RWPE1 (cell line): Measurements from ENCODE around the gene FAM83C.

Experiments
- CTCF ChIA-PET: fragments of 350-600 bp; sonication (Branson Sonifier 250); formaldehyde crosslinking; extraction: SDS; loops from one replicate; lab custom pipeline; 2021; lab: Yijun Ruan, JAX
- POLR2A ChIA-PET: fragments of 400-600 bp; formaldehyde crosslinking; extraction: SDS; loops from one replicate; lab custom pipeline; 2020; ENCODE audit warnings: antibody characterized with exemption; ENCODE audit not compliant: low non-redundant PET; lab: Yijun Ruan, JAX
- DNase-seq: peaks from one replicate; pipeline ENCODE4 v3.0.0; 2012; ENCODE audit warnings: low spot score
- H3K27ac ChIP-seq: fragments of 450-650 bp; 2 replicates; pipeline ENCODE4 v1.5.1; 2017
- TF ChIP-seq, protein P1 (sequence below): fragments of 450-650 bp; conservative IDR thresholded peaks from 2 replicates; pipeline ENCODE4 v1.5.1; 2017; ENCODE audit warnings: low read depth, mild to moderate bottlenecking

The FAM83C gene

DNA sequence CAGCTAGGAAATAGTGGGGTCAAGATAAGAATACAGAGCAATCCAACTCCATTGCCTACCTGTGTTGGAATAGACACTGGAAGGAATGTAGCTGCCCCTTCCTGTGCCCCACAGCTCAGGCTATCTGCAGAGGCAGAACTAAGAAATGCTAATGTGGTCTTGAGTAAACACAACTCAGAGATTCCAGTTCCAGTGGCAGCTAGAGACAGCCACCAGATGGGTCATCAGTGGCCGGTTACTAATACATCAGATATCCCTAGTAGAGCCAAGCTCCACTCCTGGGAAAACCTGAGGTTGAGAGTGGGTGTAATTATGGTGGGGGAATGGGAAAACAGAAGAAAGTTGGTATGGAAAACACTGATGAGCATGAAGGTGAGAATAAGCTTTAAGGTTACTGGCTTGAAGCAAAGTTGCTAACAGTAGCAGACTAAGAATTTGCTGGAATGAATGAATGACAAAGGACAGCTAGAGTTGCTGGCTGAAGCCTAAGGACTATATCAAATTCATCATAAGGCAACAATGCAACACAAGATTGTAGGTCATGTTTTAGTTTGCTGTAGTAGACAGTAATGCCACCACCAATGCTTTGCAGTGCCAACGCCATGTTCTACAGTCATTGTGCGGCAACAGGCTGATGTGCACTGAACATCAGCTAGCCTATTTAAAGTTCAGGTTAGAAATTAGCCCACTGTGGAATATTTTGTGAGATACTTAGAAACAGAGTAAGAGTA lies 28.3 kb upstream of the FAM83C start:
- POLR2A ChIA-PET = interaction anchor here (0.5 kb wide), 1 partner anchor 10 kb away, joined by 7 read pairs; no protein-coding TSS in a partner anchor

DNA sequence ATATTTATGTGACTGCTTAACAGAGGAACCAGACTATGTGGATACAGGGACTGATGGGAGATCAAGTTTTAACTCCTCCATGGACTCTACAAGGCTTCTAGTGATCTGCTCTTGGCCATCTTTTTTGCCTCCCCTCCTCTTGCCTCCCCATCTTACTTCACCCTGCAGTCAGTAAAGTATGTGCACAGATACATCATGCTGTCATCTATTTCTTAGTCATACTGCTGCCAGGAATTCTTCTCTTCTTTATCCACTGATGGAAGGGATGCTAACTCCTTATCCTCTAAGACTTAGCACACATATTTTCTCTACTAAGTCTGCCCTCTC lies 27.6 kb upstream of the FAM83C start:
- ChIA-PET CTCF (interaction anchor here (0.7 to 3.8 kb wide), 3 partner anchors 10 to 521 kb away, joined by 3 to 16 read pairs (median 4); no protein-coding TSS in a partner anchor), POLR2A (no interaction called here)
- TF ChIP-seq, protein P1, sequence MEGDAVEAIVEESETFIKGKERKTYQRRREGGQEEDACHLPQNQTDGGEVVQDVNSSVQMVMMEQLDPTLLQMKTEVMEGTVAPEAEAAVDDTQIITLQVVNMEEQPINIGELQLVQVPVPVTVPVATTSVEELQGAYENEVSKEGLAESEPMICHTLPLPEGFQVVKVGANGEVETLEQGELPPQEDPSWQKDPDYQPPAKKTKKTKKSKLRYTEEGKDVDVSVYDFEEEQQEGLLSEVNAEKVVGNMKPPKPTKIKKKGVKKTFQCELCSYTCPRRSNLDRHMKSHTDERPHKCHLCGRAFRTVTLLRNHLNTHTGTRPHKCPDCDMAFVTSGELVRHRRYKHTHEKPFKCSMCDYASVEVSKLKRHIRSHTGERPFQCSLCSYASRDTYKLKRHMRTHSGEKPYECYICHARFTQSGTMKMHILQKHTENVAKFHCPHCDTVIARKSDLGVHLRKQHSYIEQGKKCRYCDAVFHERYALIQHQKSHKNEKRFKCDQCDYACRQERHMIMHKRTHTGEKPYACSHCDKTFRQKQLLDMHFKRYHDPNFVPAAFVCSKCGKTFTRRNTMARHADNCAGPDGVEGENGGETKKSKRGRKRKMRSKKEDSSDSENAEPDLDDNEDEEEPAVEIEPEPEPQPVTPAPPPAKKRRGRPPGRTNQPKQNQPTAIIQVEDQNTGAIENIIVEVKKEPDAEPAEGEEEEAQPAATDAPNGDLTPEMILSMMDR = no peak
- H3K27ac ChIP-seq = no peak overlapping the region
- peak; percentile 87 for DNase-seq

More for the DNA sequence above, 28.3 kb upstream of the FAM83C start:
- H3K27ac ChIP-seq = no peak overlapping the region
- CTCF ChIA-PET = interaction anchor here (0.6 to 3.8 kb wide), 4 partner anchors 9 to 521 kb away, joined by 3 to 16 read pairs (median 4); no protein-coding TSS in a partner anchor
- TF ChIP-seq, protein P1 = no peak
- DNase-seq = no peak

DNA sequence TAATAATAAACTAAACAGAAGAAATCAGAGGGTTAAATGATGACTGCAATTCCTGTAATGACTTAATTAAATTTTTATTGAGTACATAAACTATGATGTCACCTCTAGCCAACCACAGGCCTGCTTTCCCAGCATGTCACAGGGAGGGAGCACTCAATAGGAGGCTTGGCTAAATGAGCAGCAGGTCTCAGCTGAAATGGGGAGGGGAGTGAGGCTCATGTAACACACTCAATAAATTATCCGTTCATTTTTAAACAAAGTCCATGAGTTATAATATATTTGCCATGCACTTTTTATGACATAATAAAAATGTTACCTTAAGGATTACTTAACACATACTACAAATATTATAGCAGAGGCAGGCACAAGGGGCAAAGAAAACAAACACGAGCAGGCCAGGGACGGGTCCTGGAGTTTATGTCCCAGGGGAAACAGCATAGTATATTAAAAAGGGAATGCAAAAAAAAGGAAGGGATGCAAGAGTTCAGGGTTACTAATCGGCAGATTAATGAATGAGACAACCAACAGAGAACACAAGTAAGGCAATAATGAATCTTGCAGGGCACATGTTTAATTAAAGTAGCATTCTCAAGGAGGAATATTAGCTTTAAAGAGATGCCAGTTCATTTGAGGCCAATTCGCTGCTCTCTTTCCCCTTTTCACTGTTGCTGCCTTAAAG lies 27.1 kb upstream of the FAM83C start:
- POLR2A ChIA-PET = interaction anchor here (1.2 kb wide), 1 partner anchor 11 kb away, joined by 4 read pairs; no protein-coding TSS in a partner anchor
- TF ChIP-seq, protein P1 = no peak
- DNase-seq = peak; percentile 51
- peak overlapping the region; percentile 85 for H3K27ac ChIP-seq
- CTCF ChIA-PET = interaction anchor here (1.2 to 3.8 kb wide), 3 partner anchors 10 to 50 kb away, joined by 3 to 20 read pairs (median 16); no protein-coding TSS in a partner anchor

DNA sequence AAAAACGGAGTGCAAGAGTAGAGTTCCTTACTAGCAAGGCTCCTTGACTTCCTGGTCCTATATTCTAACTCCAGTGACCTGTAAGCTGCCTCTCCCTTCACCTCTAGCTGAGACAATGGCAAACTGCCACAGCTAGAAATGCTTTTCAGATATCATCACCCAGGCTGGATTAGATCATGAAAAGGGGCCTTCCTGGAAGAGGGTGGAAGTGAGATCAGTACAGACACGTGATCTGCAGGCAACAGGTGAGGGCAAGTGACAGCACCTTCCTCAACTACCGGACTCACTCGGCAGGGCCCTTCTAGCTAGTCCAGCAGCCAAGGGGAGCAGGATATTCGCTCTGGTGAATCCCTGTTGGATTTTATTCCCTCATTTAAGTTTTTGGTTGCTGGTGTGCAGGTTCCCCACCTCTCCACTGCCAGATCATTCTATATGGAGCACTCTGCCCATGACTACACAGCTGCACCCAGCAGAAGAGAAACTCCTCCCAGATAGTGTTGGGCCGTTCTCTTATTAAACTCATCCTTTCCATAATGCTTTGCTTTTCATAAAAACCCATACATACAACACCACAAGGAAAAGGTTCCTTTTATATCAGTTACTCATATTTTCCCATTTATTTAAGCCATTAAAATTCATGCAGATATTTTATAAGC lies 26.4 kb upstream of the FAM83C start:
- ChIA-PET CTCF (interaction anchor here (0.5 to 3.8 kb wide), 6 partner anchors 11 to 129 kb away, joined by 3 to 20 read pairs (median 6); no protein-coding TSS in a partner anchor), POLR2A (interaction anchor here (1.2 kb wide), 1 partner anchor 10 kb away, joined by 4 read pairs; no protein-coding TSS in a partner anchor)
- TF ChIP-seq, protein P1 = no peak
- peak; percentile 99 for DNase-seq
- H3K27ac ChIP-seq = peak overlapping the region; percentile 85

DNA sequence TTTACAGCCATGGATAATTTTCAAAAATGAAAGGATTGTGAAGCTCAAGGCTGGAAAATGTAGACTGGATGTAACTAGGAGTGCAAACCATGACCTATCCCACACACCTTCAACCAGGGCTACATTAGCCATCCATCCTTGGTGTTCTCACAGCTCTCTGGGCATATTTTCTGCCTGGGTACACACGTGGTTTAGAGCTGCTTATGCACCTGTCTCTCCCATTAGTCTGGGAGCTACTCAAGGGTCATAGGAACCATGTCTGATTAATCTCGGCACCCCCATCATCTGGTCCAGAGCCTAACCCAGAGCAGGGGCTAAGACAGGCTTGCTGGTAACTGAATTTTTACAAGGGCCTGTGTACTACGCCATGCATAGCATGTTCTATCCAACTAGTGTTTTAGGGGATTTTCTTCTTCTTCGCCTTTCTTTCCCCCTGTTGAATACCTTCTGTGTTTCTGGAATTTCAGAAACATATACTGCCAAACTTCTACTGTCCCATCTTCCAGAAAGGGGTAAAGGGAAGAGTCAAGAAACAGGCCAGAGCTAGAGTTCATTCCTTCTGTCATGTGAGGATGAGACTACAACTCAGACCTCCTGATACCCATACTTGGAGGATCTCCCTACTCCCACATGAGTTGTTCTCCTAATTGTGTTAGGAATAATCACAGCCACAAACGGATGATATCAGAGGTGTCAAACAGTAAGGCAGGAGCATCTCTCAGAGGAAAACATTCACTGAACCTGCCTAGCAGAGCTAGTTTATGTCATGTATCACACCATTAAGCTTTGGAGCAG lies 25.4 kb upstream of the FAM83C start:
- POLR2A ChIA-PET = no interaction called here
- peak overlapping the region; percentile 58; the same call in 1 of the 2 replicates for H3K27ac ChIP-seq
- DNase-seq = no peak
- TF ChIP-seq, protein P1 = no peak
- CTCF ChIA-PET = interaction anchor here (0.5 to 3.8 kb wide), 5 partner anchors 10 to 130 kb away, joined by 3 to 20 read pairs (median 7); no protein-coding TSS in a partner anchor
